SK-N-SH (cell line): ENCODE measurements around the gene HRH2. TPM values are rescaled to one million over a fixed set of nuclear protein-coding genes. Genes with fewer than 3 reads are reported as not detected.

Experiments used
- CTCF ChIA-PET: fragments of 300-600, 350-600 bp; formaldehyde crosslinking; extraction: SDS; loops from one replicate; lab custom pipeline; 2021; lab: Yijun Ruan, JAX
- POLR2A ChIA-PET: fragments of 350-600 bp; sonication (Branson Sonifier 250); formaldehyde crosslinking; extraction: SDS; loops from one replicate; lab custom pipeline; 2020; ENCODE audit warnings: antibody characterized with exemption, inconsistent platforms; lab: Yijun Ruan, JAX
- DNase-seq: peaks from one replicate; pipeline ENCODE4 v3.0.0; 2012
- H2AFZ ChIP-seq: fragments of 200-600 bp; sonication (generic); 2 replicates; pipeline ENCODE4 v1.8.1; 2016; ENCODE audit warnings: antibody characterized with exemption, mild to moderate bottlenecking, low read depth
- H3F3A ChIP-seq: fragments of 200-600 bp; sonication (generic); replicated peaks from 2 replicates; pipeline ENCODE3; 2016; ENCODE audit warnings: antibody characterized with exemption, mild to moderate bottlenecking; ENCODE audit not compliant: insufficient read depth
- H3K27ac ChIP-seq, 2 experiments: fragments of 200-500 bp in 1 of 2; fragments of 200-600 bp in 1 of 2; sonication (Bioruptor generic) in 1 of 2; sonication (generic), shearing (Covaris generic) in 1 of 2; 2 replicates each; pipeline versions ENCODE4 v1.5.1 to v1.6.1; 2014 to 2016; ENCODE audit warnings: low read depth in 2 of 2, inconsistent platforms in 1 of 2, low read length in 1 of 2, mild to moderate bottlenecking in 1 of 2, mixed read lengths in 1 of 2
- H3K27me3 ChIP-seq: fragments of 200-600 bp; sonication (generic), shearing (Covaris generic); 2 replicates; pipeline ENCODE4 v1.6.1; 2016; ENCODE audit warnings: mixed run types; ENCODE audit not compliant: insufficient read depth
- H3K36me3 ChIP-seq, 2 experiments: fragments of 200-500 bp in 1 of 2; fragments of 200-600 bp in 1 of 2; sonication (Bioruptor generic) in 1 of 2; sonication (generic) in 1 of 2; replicated peaks in 1 of 2; 2 replicates each; pipeline versions ENCODE3 to v1.5.1; 2014 to 2016; ENCODE audit warnings: low read length in 1 of 2, mild to moderate bottlenecking in 1 of 2; ENCODE audit not compliant: insufficient read depth in 2 of 2, control insufficient read depth in 1 of 2
- H3K4me1 ChIP-seq, 2 experiments: fragments of 200-500 bp in 1 of 2; fragments of 200-600 bp in 1 of 2; sonication (Bioruptor generic) in 1 of 2; sonication (generic), shearing (Covaris generic) in 1 of 2; 2 replicates each; pipeline versions ENCODE4 v1.5.1 to v1.6.1; 2014 to 2016; ENCODE audit warnings: low read depth in 1 of 2, low read length in 1 of 2, mixed run types in 1 of 2; ENCODE audit not compliant: insufficient read depth in 2 of 2, control insufficient read depth in 1 of 2
- H3K4me2 ChIP-seq: fragments of 200-600 bp; sonication (generic), shearing (Covaris generic); 2 replicates; pipeline ENCODE4 v1.6.1; 2017; ENCODE audit warnings: mixed run types
- H3K4me3 ChIP-seq, 2 experiments: fragments of 200-500 bp in 1 of 2; fragments of 200-600 bp in 1 of 2; sonication (Bioruptor generic) in 1 of 2; sonication (generic), shearing (Covaris generic) in 1 of 2; 2 replicates each; pipeline versions ENCODE4 v1.5.1 to v1.8.1; 2014 to 2016; ENCODE audit warnings: low read depth in 2 of 2, inconsistent platforms in 1 of 2, low read length in 1 of 2, mild to moderate bottlenecking in 1 of 2, mixed read lengths in 1 of 2, moderate library complexity in 1 of 2
- H3K79me2 ChIP-seq: fragments of 200-600 bp; sonication (generic); 2 replicates; pipeline ENCODE4 v1.8.1; 2017; ENCODE audit warnings: mild to moderate bottlenecking; ENCODE audit not compliant: insufficient read depth
- H3K9ac ChIP-seq: fragments of 200-600 bp; sonication (generic); 2 replicates; pipeline ENCODE4 v1.6.1; 2017; ENCODE audit warnings: mixed run types
- H3K9me2 ChIP-seq: fragments of 200-600 bp; sonication (generic); 2 replicates; pipeline ENCODE4 v1.6.1; 2017; ENCODE audit warnings: mixed run types
- H3K9me3 ChIP-seq: fragments of 200-600 bp; sonication (generic); 2 replicates; pipeline ENCODE4 v1.6.1; 2017; ENCODE audit warnings: mixed run types, mild to moderate bottlenecking, moderate library complexity
- H4K20me1 ChIP-seq: fragments of 200-600 bp; sonication (generic); 2 replicates; pipeline ENCODE4 v1.6.1; 2017; ENCODE audit warnings: mild to moderate bottlenecking, mixed run types; ENCODE audit not compliant: insufficient read depth
- ELF1 ChIP-seq: IDR thresholded peaks from 2 replicates; pipeline ENCODE4 v1.4.0; 2012
- EZH2phosphoT487 ChIP-seq: fragments of 200-600 bp; sonication (generic); IDR thresholded peaks from 2 replicates; pipeline ENCODE4 v1.6.1; 2017; ENCODE audit warnings: low read depth, mixed run types, mild to moderate bottlenecking, antibody characterized with exemption, moderate library complexity, borderline replicate concordance
- FOXM1 ChIP-seq: IDR thresholded peaks from 2 replicates; pipeline ENCODE4 v1.4.0; 2012; ENCODE audit warnings: low read depth, mild to moderate bottlenecking
- GABPA ChIP-seq: IDR thresholded peaks from 2 replicates; pipeline ENCODE4 v1.4.0; 2012; ENCODE audit warnings: low read depth, mild to moderate bottlenecking
- MEF2A ChIP-seq: IDR thresholded peaks from 2 replicates; pipeline ENCODE4 v1.4.0; 2012; ENCODE audit warnings: low read depth, borderline replicate concordance
- MXI1 ChIP-seq: IDR thresholded peaks from 2 replicates; pipeline ENCODE4 v1.6.1; 2012; ENCODE audit warnings: mild to moderate bottlenecking, low read depth, low read length, improper control_type of control experiment
- NFIC ChIP-seq: IDR thresholded peaks from 2 replicates; pipeline ENCODE4 v1.4.0; 2012; ENCODE audit warnings: borderline replicate concordance
- NRF1 ChIP-seq: IDR thresholded peaks from 2 replicates; pipeline ENCODE4 v1.6.1; 2012; ENCODE audit warnings: low read depth, mild to moderate bottlenecking, low read length
- PBX3 ChIP-seq: IDR thresholded peaks from 2 replicates; pipeline ENCODE4; 2012
- RAD21 ChIP-seq: IDR thresholded peaks from 2 replicates; pipeline ENCODE4 v1.6.1; 2012; ENCODE audit warnings: mild to moderate bottlenecking, low read length
- REST ChIP-seq: IDR thresholded peaks from 2 replicates; pipeline ENCODE4 v1.6.1; 2012; ENCODE audit warnings: mild to moderate bottlenecking, low read depth, low read length, moderate library complexity
- RFX5 ChIP-seq: IDR thresholded peaks from 2 replicates; pipeline ENCODE4 v1.6.1; 2012; ENCODE audit warnings: mild to moderate bottlenecking, improper control_type of control experiment, low read length
- SIN3A ChIP-seq: IDR thresholded peaks from 2 replicates; pipeline ENCODE4 v1.6.1; 2012; ENCODE audit warnings: low read depth, mild to moderate bottlenecking, low read length, moderate library complexity, borderline replicate concordance
- SMC3 ChIP-seq: IDR thresholded peaks from 2 replicates; pipeline ENCODE4 v1.6.1; 2012; ENCODE audit warnings: low read depth, low read length, improper control_type of control experiment
- WGBS: methylation state at CpG from one replicate; pipeline ENCODE4 v1.1.6; 2017; ENCODE audit warnings: low lambda C conversion rate; 5-methylcytosine and 5-hydroxymethylcytosine counted together
- polyA plus RNA-seq, 3 experiments: library from polyadenylated mRNA; depleted of rRNA; stranded (reverse); fragments of >200 nt; gene quantifications; 2 replicates each; pipeline ENCODE4 v1.2.3, GENCODE V29; 2012
- TF ChIP-seq, protein P1 (sequence below): fragments of 150-350 bp; IDR thresholded peaks from 2 replicates; pipeline ENCODE4 v1.6.1; 2016; ENCODE audit warnings: mild to moderate bottlenecking, low read depth, low read length
- TF ChIP-seq, protein P2 (sequence below): IDR thresholded peaks from 2 replicates; pipeline ENCODE4 v1.4.0; 2012; ENCODE audit warnings: low read depth, borderline replicate concordance
- TF ChIP-seq, protein P3 (sequence below): fragments of 150-350 bp; IDR thresholded peaks from 2 replicates; pipeline ENCODE4 v1.6.1; 2017; ENCODE audit warnings: antibody characterized with exemption, low read length, low read depth, borderline replicate concordance

HRH2 gene
- polyA plus RNA-seq, 1 of the 3 experiments (the other 2 are of a cell fraction), result 0.08 TPM

GRCh38 chr5:175617447-175617846, 40.4 kb upstream of the HRH2 start:
- Histone ChIP-seq H3K4me2 (no peak overlapping the region), H3K4me3 (no peak overlapping the region), H3K9me3 (no peaks in the 10 kb centered on the region), H3K27me3 (no peaks in the 10 kb centered on the region), H3K9ac (no peak overlapping the region), H3K4me1 (no peaks in the 10 kb centered on the region), H3K79me2 (no peaks in the 10 kb centered on the region), H2AFZ (no peak overlapping the region), H3K36me3 (no peaks in the 10 kb centered on the region), H3K27ac (no peak overlapping the region), H3K9me2 (no peaks in the 10 kb centered on the region), H3F3A (no peaks in the 10 kb centered on the region), H4K20me1 (no peaks in the 10 kb centered on the region)
- no peak for DNase-seq
- ChIA-PET CTCF (interaction anchor here (0.9 kb wide), 1 partner anchor 11 kb away, joined by 3 read pairs; no protein-coding TSS in a partner anchor), POLR2A (no interaction called here)
- 38% methylated on average over 6 of the region's 6 CpGs for WGBS
- no peak for TF ChIP-seq RAD21
- no peak for TF ChIP-seq FOXM1
- TF ChIP-seq, protein P1, sequence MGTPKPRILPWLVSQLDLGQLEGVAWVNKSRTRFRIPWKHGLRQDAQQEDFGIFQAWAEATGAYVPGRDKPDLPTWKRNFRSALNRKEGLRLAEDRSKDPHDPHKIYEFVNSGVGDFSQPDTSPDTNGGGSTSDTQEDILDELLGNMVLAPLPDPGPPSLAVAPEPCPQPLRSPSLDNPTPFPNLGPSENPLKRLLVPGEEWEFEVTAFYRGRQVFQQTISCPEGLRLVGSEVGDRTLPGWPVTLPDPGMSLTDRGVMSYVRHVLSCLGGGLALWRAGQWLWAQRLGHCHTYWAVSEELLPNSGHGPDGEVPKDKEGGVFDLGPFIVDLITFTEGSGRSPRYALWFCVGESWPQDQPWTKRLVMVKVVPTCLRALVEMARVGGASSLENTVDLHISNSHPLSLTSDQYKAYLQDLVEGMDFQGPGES, result no peak
- no peak for TF ChIP-seq ELF1
- TF ChIP-seq SIN3A, result no peak
- no peak for TF ChIP-seq MXI1
- TF ChIP-seq GABPA, result no peak
- TF ChIP-seq MEF2A, result no peak
- TF ChIP-seq, protein P2, sequence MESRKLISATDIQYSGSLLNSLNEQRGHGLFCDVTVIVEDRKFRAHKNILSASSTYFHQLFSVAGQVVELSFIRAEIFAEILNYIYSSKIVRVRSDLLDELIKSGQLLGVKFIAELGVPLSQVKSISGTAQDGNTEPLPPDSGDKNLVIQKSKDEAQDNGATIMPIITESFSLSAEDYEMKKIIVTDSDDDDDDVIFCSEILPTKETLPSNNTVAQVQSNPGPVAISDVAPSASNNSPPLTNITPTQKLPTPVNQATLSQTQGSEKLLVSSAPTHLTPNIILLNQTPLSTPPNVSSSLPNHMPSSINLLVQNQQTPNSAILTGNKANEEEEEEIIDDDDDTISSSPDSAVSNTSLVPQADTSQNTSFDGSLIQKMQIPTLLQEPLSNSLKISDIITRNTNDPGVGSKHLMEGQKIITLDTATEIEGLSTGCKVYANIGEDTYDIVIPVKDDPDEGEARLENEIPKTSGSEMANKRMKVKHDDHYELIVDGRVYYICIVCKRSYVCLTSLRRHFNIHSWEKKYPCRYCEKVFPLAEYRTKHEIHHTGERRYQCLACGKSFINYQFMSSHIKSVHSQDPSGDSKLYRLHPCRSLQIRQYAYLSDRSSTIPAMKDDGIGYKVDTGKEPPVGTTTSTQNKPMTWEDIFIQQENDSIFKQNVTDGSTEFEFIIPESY, result no peak
- no peak for TF ChIP-seq PBX3
- TF ChIP-seq RFX5, result no peak
- no peak for TF ChIP-seq NRF1
- TF ChIP-seq REST, result no peak
- no peak for TF ChIP-seq EZH2phosphoT487
- no peak for TF ChIP-seq SMC3
- TF ChIP-seq, protein P3, sequence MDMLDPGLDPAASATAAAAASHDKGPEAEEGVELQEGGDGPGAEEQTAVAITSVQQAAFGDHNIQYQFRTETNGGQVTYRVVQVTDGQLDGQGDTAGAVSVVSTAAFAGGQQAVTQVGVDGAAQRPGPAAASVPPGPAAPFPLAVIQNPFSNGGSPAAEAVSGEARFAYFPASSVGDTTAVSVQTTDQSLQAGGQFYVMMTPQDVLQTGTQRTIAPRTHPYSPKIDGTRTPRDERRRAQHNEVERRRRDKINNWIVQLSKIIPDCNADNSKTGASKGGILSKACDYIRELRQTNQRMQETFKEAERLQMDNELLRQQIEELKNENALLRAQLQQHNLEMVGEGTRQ, result no peak
- TF ChIP-seq NFIC, result no peak
